ENCODE data around the gene MRGPRE.

MRGPRE gene

DNA sequence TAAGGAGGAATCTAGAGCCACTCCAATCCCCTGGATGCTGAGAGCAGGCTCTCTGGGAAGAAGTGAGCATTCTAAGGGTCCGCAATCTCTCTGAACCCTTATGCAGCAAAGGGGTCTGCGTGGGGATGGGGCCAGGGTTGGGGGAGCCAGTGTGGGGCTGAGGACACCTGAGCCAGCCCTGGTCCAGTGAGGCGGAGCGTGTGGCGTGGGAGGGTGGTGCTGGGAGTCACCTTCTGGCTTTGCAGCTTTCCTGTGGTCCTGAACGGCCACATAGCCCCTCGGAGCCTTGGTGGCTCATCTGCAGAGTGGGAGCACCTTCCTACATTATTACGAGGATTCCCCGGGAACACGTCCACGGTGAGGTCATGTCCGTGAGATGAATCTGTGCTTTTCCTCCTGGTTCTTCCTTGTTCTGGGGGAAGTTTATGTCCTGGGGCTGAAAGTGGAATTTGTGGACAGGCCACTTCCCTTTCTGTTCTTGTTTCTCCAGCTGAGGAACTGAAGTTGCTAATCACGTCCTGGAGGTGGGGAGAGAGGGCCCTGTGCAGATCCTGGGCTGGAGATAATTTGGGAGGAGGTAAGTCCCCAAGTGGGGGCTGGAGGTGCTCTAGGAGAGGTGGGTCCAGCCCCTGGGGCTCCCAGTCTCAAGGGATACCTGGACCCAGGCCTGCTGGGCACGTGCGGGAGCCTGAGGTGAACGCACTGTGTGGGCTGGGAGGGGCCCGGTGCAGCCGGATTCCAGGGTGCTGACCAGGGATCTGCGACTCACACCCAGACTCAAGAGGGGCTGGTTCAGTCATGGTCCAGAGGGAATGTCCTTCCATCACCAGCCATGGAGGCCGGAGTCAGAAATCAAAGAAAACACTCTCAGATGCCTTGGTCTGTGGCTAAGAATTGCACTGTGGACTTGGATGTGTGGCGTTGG lies 6.1 kb downstream of the MRGPRE start:
- peak; percentile 52 to 54 for DNase-seq

- DNase-seq = no peak
Measured at GRCh38 chr11:3225159-3225758, 7.0 kb downstream of the MRGPRE start.

GRCh38 chr11:3224401-3225057 lies 7.7 kb downstream of the MRGPRE start:
- no peak for DNase-seq

GRCh38 chr11:3223932-3224381 lies 8.3 kb downstream of the MRGPRE start:
- no peak for DNase-seq

GRCh38 chr11:3222941-3223915 lies 9.0 kb downstream of the MRGPRE start:
- DNase-seq = peak; percentile 59

DNA sequence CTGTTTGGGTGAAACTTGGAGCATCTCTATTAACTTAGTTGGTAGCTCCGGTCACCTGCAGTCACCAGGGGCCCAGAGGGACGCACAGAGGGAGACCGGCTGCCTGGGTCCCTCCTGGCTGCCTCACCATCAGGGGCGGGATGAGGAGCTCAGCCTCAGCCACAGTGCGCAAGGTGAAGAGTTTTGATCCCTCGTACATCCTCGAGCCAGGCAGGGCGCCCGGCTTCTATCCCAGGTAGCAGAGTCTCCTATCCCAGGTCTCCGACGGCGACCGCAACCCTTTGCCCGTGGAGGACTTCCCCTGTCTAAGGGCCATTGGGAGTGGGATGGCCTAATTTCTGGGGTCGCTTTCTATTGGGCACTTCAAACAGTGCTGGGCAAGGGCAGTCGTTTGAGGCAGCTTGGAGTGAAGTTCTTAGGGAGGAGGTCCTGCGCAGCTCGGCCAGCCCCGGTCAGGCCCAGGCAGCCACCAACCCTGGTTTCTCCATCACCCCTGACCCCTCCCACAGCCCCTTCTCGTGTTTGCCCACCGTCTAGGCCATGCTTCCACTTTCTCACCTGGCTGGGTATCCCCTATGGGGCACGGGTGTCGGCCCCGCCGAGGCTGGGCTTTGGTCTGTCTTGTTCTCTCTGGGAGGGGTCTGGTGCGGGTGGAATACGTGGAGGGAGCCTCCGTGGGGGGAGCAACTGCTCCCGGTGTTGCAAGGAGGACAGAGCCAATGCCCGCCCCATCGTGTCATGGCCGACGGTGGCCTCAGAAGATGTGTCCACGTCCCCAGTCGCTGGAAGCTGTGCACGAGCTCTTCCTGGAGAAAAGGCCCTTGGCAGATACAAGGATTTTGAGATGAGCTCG lies 10.0 kb downstream of the MRGPRE start:
- DNase-seq = no peak

DNA sequence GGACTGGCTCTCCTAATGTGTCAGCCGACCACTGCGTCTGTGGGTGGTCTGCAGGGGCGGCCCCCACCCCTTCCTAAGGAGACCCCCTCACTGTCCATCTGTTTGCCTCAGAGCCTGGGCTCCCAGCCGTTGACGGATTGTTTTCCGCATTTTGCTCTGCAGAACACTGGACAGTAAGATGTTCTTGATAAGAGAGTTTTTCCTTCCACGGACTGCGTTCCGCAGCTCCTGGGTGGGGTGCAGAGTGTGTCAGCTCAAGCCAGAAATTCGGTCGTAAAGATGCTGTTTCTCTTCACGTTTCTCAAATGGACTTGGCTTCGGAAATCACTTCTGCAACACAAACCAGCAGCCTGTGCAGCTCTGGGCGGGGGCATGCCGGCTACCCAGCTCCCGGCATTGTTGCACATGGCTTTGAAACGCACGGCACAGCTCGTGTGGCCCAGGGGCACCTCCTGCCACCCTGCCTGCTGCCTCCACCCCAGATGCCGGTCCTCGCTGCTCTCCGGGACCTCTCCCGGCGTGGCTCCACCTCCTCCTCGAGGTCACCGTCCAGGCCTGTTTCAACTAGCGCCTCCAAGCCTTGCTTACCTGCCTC lies 10.7 kb downstream of the MRGPRE start:
- DNase-seq = no peak

- no peak for DNase-seq
Measured at GRCh38 chr11:3220521-3221407, 11.5 kb downstream of the MRGPRE start.

GRCh38 chr11:3220101-3220500 lies 12.1 kb downstream of the MRGPRE start:
- no peak for DNase-seq

DNA sequence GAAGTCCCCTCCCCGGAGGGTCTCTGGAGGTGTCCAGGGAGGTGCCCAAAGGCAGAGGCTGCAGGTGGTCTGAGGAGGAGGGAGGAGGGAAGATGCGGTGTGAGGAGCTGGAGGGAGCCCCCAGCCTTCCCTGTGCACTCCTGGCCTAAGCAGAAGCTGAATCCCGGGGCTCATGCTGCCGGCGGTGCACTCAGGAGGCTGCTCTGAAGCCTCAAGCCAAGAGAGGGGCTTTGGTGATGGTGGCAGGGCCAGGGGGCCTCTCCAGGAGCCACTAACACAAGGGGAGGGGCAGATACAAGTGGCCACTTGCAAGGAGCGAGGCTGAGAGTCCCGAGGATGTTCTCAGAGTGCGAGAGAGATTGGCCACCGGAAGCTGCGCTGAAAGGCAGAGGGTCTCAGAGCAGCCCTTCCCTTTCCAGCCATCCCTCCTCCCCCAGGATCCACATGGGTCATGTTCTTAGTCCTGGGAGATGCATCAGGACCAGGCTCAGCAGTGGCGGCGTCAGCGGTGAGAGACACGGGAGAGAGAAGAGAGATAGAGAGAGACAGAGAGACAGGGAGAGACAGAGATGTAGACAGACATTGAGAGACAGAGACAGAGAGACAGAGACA lies 12.8 kb downstream of the MRGPRE start:
- no peak for DNase-seq

GRCh38 chr11:3218483-3219280 lies 13.5 kb downstream of the MRGPRE start, which contains the start of gene MRGPRG:
Gene MRGPRG (minus strand): TSS chr11:3218813. CDS start chr11:3218813, 0 bp downstream.
- DNase-seq = no peak

DNA sequence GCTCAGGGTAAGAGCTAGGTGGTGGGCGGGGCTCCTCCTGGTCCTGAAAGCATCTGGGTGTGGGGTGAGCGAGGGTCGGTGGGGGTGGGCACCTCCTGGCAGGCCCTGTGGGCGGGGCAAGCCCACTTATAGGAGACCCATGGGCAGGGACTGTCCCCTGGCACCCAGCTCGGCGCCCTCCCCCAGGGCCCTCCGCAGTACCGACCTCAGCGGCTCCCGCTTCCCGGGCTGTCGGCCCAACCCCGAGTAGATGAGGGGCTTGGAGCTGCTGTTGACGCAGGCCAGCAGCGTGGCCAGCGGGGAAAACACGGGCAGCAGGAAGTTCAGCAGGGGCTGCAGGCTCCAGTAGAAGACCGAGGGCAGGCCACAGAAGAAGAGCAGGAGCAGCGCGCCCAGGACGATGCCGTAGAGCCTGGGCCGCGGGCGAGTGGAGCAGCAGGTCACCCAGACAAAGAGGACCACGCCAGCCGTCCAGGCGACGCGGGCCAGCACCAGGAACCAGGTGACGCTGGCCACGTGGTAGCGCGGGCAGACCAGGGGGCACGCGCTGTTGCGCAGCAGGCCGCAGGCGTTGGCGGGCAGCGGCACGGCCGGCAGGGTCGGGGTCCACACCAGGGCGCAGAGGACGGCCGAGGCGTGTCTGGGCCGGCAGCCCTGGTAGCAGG lies 14.3 kb downstream of the MRGPRE start:
- no peak for DNase-seq

- DNase-seq = no peak
Measured at GRCh38 chr11:3216027-3216525, 16.1 kb downstream of the MRGPRE start.

- DNase-seq = no peak
Measured at GRCh38 chr11:3215346-3216026, 16.7 kb downstream of the MRGPRE start.

DNA sequence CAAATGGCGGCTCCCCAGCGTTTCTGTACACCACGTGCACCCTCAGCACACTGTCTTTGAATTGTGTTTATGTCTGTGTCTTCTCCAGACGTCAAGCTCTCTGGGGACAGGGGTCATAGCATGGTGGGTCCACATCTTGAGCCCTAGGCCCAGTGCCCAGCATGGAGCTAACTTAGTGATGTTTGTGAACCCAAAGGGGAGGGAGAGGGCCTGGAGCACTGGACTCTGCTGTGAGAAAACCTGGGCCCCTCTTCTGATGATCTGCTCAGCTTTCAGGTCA lies 17.9 kb downstream of the MRGPRE start:
- no peak for DNase-seq

GRCh38 chr11:3213659-3214419 lies 18.4 kb downstream of the MRGPRE start:
- DNase-seq = no peak

- DNase-seq = no peak
Measured at GRCh38 chr11:3208272-3208671, 23.9 kb downstream of the MRGPRE start.

All from Kasumi-1 (cell line).